ENCODE measurements around the gene NINJ1.

NINJ1 gene

DNA sequence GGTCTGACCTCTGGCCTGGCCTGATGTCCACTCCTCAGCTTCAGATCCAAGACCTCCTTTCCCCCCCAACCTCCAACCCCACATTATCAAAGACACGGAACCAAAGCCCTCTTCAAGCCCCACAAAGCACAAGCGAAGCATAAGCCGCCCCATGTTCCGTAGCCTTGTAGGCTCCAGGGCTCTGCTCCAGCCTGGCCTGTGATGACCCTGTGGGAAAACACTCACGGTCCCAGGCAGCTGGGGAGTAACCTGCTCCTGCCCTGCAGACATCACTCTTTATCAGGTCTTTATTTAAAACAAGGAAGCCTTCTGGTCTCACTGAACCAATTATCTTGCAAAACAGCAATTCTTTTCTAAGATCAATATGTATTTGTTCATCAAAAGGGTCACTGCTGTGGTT lies 34.5 kb upstream of the NINJ1 start:
- TF ChIP-seq TAF1 (IDR thresholded peaks at IDR 0.05; ENCODE audit: borderline replicate concordance, insufficient read depth, low read length) (no peak), FOXP2 (optimal IDR thresholded peaks at IDR 0.05; ENCODE audit: borderline replicate concordance, extremely low read depth, extremely low read length, insufficient read depth) (no peak)

DNA sequence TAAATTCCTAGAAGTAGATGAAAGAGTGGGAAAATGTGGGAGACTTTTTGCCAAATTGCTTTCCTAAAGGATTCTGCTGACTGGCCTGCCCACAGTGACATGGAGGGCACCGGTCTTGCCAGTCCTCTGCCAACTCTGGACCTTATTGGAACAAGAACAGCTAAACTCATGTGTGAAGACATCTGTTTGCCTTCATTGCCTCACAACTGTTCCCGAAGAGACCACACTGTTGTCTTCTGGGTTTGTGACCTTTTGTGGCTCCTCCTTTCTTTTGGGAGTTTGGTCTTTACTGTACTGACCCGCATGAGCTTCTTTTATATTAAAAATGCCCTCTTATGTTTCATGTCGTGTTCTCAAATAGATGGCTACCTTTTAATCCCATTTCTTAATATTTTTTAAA lies 33.8 kb upstream of the NINJ1 start:
- TF ChIP-seq FOXP2 (optimal IDR thresholded peaks at IDR 0.05; ENCODE audit: borderline replicate concordance, extremely low read depth, extremely low read length, insufficient read depth) (no peak), TAF1 (IDR thresholded peaks at IDR 0.05; ENCODE audit: borderline replicate concordance, insufficient read depth, low read length) (no peak), SIN3A (IDR thresholded peaks at IDR 0.05; ENCODE audit: borderline replicate concordance, insufficient read depth, low read length) (no peak), POLR2AphosphoS5 (IDR thresholded peaks at IDR 0.05; ENCODE audit: low read depth, low read length) (no peak)
- TF ChIP-seq, protein P1, sequence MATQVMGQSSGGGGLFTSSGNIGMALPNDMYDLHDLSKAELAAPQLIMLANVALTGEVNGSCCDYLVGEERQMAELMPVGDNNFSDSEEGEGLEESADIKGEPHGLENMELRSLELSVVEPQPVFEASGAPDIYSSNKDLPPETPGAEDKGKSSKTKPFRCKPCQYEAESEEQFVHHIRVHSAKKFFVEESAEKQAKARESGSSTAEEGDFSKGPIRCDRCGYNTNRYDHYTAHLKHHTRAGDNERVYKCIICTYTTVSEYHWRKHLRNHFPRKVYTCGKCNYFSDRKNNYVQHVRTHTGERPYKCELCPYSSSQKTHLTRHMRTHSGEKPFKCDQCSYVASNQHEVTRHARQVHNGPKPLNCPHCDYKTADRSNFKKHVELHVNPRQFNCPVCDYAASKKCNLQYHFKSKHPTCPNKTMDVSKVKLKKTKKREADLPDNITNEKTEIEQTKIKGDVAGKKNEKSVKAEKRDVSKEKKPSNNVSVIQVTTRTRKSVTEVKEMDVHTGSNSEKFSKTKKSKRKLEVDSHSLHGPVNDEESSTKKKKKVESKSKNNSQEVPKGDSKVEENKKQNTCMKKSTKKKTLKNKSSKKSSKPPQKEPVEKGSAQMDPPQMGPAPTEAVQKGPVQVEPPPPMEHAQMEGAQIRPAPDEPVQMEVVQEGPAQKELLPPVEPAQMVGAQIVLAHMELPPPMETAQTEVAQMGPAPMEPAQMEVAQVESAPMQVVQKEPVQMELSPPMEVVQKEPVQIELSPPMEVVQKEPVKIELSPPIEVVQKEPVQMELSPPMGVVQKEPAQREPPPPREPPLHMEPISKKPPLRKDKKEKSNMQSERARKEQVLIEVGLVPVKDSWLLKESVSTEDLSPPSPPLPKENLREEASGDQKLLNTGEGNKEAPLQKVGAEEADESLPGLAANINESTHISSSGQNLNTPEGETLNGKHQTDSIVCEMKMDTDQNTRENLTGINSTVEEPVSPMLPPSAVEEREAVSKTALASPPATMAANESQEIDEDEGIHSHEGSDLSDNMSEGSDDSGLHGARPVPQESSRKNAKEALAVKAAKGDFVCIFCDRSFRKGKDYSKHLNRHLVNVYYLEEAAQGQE (IDR thresholded peaks at IDR 0.05; ENCODE audit: insufficient read depth in 1 of 2, low read depth in 2 of 2, low read length in 2 of 2): no peak

DNA sequence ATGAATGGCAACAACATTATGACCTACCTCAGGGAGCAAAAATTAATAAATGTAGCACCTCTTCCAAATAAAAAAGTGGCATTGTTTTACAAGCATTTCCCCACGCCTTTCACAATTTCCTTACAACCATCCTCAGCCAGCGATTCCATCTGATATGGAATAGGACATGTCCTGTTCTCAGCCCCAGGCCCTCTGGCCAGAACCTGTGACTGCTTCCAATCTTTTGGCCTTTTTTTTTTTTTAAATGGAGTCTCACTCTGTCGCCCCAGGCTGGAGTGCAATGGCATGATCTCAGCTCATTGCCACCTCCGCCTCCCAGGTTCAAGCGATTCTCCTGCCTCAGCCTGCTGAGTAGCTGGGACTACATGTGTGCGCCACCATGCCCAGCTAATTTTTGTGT lies 33.1 kb upstream of the NINJ1 start:
- TF ChIP-seq FOXP2 (optimal IDR thresholded peaks at IDR 0.05; ENCODE audit: borderline replicate concordance, extremely low read depth, extremely low read length, insufficient read depth) (no peak), TAF1 (IDR thresholded peaks at IDR 0.05; ENCODE audit: borderline replicate concordance, insufficient read depth, low read length) (no peak), SIN3A (IDR thresholded peaks at IDR 0.05; ENCODE audit: borderline replicate concordance, insufficient read depth, low read length) (no peak), POLR2AphosphoS5 (IDR thresholded peaks at IDR 0.05; ENCODE audit: low read depth, low read length) (no peak)
- TF ChIP-seq, protein P1 (IDR thresholded peaks at IDR 0.05; ENCODE audit: insufficient read depth in 1 of 2, low read depth in 2 of 2, low read length in 2 of 2): no peak

DNA sequence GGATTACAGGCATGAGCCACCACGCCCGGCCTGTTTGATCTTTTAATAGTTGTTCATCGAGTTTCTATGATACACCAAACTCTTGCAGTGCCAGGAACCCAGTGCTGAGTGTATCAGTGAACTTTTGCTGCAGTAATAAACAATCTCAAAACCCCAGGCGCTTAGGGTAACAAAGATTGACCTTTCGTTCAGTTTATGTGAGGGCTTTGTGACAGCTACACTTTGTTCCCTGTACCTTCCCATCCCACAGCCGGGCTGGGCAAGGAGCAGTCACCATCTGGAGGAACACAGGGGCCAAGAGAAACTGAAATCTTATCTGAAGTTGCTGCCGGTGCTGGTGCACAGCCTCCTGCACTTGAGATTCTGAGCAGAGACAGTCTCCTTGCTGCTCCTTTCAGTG lies 32.6 kb upstream of the NINJ1 start:
- TF ChIP-seq TAF1 (IDR thresholded peaks at IDR 0.05; ENCODE audit: borderline replicate concordance, insufficient read depth, low read length) (no peak), FOXP2 (optimal IDR thresholded peaks at IDR 0.05; ENCODE audit: borderline replicate concordance, extremely low read depth, extremely low read length, insufficient read depth) (no peak), SIN3A (IDR thresholded peaks at IDR 0.05; ENCODE audit: borderline replicate concordance, insufficient read depth, low read length) (no peak), POLR2AphosphoS5 (IDR thresholded peaks at IDR 0.05; ENCODE audit: low read depth, low read length) (no peak)
- TF ChIP-seq, protein P1 (IDR thresholded peaks at IDR 0.05; ENCODE audit: insufficient read depth in 1 of 2, low read depth in 2 of 2, low read length in 2 of 2): no peak

DNA sequence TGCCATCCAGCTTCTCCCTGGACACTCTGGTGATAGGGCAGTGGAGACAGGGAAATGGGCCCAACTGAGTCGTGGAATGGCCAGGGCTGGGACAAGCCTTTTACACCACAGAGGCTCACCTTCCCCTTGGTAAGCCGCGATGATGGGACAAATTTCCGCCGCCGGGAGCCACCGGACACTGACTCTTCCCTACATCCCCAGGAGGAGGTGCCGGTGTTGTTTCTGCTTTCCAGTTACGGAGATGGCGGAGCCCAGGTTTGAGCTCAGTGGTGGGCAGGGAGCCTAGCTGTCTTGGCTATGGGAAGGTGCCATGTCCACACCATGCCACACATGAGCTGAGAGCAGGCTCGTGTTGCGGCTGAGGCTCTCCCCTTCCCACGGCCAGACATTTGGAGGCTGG lies 30.0 kb upstream of the NINJ1 start:
- TF ChIP-seq POLR2AphosphoS5 (IDR thresholded peaks at IDR 0.05; ENCODE audit: low read depth, low read length) (no peak), TAF1 (IDR thresholded peaks at IDR 0.05; ENCODE audit: borderline replicate concordance, insufficient read depth, low read length) (no peak), SIN3A (IDR thresholded peaks at IDR 0.05; ENCODE audit: borderline replicate concordance, insufficient read depth, low read length) (no peak), FOXP2 (optimal IDR thresholded peaks at IDR 0.05; ENCODE audit: borderline replicate concordance, extremely low read depth, extremely low read length, insufficient read depth) (no peak)
- TF ChIP-seq, protein P1 (IDR thresholded peaks at IDR 0.05; ENCODE audit: insufficient read depth in 1 of 2, low read depth in 2 of 2, low read length in 2 of 2): no peak
